Measurements from ENCODE around the gene ATP6AP1. TPM values are rescaled to one million over a fixed set of nuclear protein-coding genes. Genes with fewer than 3 reads are reported as not detected.

The ATP6AP1 gene
- total and polyA plus RNA-seq, 2 donors (not counting 3 experiments of a cell fraction or from before 2014, with no cell fraction given), result 145 to 322 TPM

DNA sequence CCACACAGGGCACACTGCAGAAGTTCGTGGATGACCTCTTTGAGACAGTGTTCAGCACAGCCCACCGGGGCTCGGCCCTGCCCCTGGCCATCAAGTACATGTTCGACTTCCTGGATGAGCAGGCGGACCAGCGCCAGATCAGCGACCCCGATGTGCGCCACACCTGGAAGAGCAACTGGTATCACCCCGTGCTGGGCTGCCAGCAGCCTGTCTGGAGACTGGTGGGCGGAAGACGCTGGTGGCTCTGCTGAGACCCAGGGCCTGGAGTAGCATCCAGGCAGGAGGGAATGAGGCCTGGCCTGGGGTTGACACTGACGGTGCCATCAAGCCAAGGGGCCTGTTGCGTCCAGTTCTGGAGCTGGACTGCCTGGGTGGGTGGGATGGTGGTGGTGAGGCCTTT lies 42.0 kb downstream of the ATP6AP1 start:
- no peaks in the 10 kb centered on the region for H3K9me3 ChIP-seq (replicated peaks; ENCODE audit: control insufficient read depth, insufficient read depth, low read length)
- intact Hi-C loops (cut with micrococcal nuclease), result no loop called here
- H3K4me1 ChIP-seq (ENCODE audit: control insufficient read depth, extremely low read depth, insufficient read depth, low read length), result no peaks in the 10 kb centered on the region
- no TSS peak for BruUV-seq (replicated peaks)
- H3K27ac ChIP-seq (ENCODE audit: insufficient read depth, low read depth, low read length), result no peak overlapping the region
- FAIRE-seq, result no peak
- H3K79me2 ChIP-seq (ENCODE audit: control insufficient read depth, insufficient read depth, low read length), result no peaks in the 10 kb centered on the region
- no peak overlapping the region for H3K4me2 ChIP-seq (ENCODE audit: insufficient read depth, low read length)
- no peak for TF ChIP-seq EZH2 (IDR thresholded peaks at IDR 0.05; ENCODE audit: borderline replicate concordance, low read depth, low read length, severe bottlenecking)
- no peak for TF ChIP-seq GATA2 (IDR thresholded peaks at IDR 0.05; ENCODE audit: insufficient read depth, insufficient read length, low read depth, low read length)
- no peak for TF ChIP-seq FOS (IDR thresholded peaks at IDR 0.05; ENCODE audit: borderline replicate concordance, insufficient read depth, low read length)
- TF ChIP-seq, protein P1, sequence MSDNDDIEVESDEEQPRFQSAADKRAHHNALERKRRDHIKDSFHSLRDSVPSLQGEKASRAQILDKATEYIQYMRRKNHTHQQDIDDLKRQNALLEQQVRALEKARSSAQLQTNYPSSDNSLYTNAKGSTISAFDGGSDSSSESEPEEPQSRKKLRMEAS (IDR thresholded peaks at IDR 0.05; ENCODE audit: insufficient read depth, insufficient read length), result no peak
- no peak for TF ChIP-seq JUN (IDR thresholded peaks at IDR 0.05; ENCODE audit: borderline replicate concordance, insufficient read depth, insufficient read length, low read depth)
- TF ChIP-seq POLR2AphosphoS5 (IDR thresholded peaks at IDR 0.05; ENCODE audit: insufficient read depth, low read depth, low read length), result no peak
- no peak for TF ChIP-seq CTCF (IDR thresholded peaks at IDR 0.05; ENCODE audit: extremely low read depth in 1 of 2, insufficient read depth in 1 of 2, low read depth in 1 of 2, low read length in 2 of 2)
- TF ChIP-seq MYC (IDR thresholded peaks at IDR 0.05; ENCODE audit: low read depth, low read length), result no peak
- peaks cover 0 to 41% of the 10 kb centered on the region in 2 experiments for H3K36me3 ChIP-seq (ENCODE audit: control insufficient read depth in 2 of 2, extremely low read depth in 1 of 2, insufficient read depth in 2 of 2, low read length in 2 of 2)
- H4K20me1 ChIP-seq (replicated peaks; ENCODE audit: control insufficient read depth, extremely low read depth, insufficient read depth, low read length), result no peaks in the 10 kb centered on the region
- dilution Hi-C loops (cut with MboI; ENCODE audit: extremely low pct_ligation_motif_present, low sequenced_read_pairs), result no loop called here
- no peaks in the 10 kb centered on the region for H3K27me3 ChIP-seq (ENCODE audit: control insufficient read depth in 2 of 2, insufficient read depth in 2 of 2, low read length in 2 of 2)
- H3K4me3 ChIP-seq (replicated peaks in 1 of 3; ENCODE audit: insufficient read depth in 1 of 3, low read depth in 1 of 3, low read length in 3 of 3), result no peak overlapping the region
- ChIA-PET POLR2A (no interaction called here), CTCF (no interaction called here)
- no peaks in the 10 kb centered on the region for H3K9me1 ChIP-seq (replicated peaks; ENCODE audit: control insufficient read depth, extremely low read depth, insufficient read depth, low read length)
- no peak overlapping the region for H3K9ac ChIP-seq (replicated peaks; ENCODE audit: extremely low read depth, insufficient read depth, low read length)
- DNase-seq (ENCODE audit: low read depth, low spot score), result no peak
- H2AFZ ChIP-seq (ENCODE audit: low read depth, low read length), result no peak overlapping the region
